Type B pancreatic cell (in vitro differentiated cells): ENCODE measurements around the gene SPATS1. TPM values are rescaled to one million over a fixed set of nuclear protein-coding genes. Genes with fewer than 3 reads are reported as not detected.

Experiments
- DNase-seq: peaks from one replicate; pipeline ENCODE4 v3.0.0; 2021; ENCODE audit warnings: mixed read lengths; ENCODE audit not compliant: unreplicated experiment; ENCODE audit errors: extremely low spot score
- H3K27ac Mint-ChIP-seq: 2 replicates; pipeline ENCODE4 v1.8.0; 2021; ENCODE audit warnings: mild to moderate bottlenecking, mixed read lengths
- H3K27me3 Mint-ChIP-seq: 2 replicates; pipeline ENCODE4 v1.8.0; 2021; ENCODE audit warnings: mixed read lengths
- H3K36me3 Mint-ChIP-seq: 2 replicates; pipeline ENCODE4 v1.8.0; 2021; ENCODE audit warnings: mixed read lengths
- H3K4me1 Mint-ChIP-seq: one replicate; pipeline ENCODE4 v1.8.0; 2021; ENCODE audit warnings: mixed read lengths; ENCODE audit not compliant: unreplicated experiment
- H3K4me3 Mint-ChIP-seq: 2 replicates; pipeline ENCODE4 v1.8.0; 2021; ENCODE audit warnings: mild to moderate bottlenecking, mixed read lengths
- H3K9me3 Mint-ChIP-seq: 2 replicates; pipeline ENCODE4 v1.8.0; 2021; ENCODE audit warnings: mixed read lengths
- CTCF ChIP-seq: fragments of 200-600 bp; sonication (generic); conservative IDR thresholded peaks from 2 replicates; pipeline ENCODE4 v1.5.0; 2021; ENCODE audit warnings: antibody characterized with exemption, mild to moderate bottlenecking
- total RNA-seq: library from RNA; stranded (reverse); gene quantifications from 2 replicates; pipeline ENCODE4 v1.2.1, GENCODE V29; 2021; ENCODE audit warnings: low replicate concordance

Gene SPATS1
- total RNA-seq, 1 donor from 2014 or later = not detected

- Mint-ChIP-seq H3K27me3 (no peaks in the 10 kb centered on the region), H3K4me1 (peaks cover 12% of the 10 kb centered on the region), H3K36me3 (peaks cover 21% of the 10 kb centered on the region), H3K4me3 (no peak overlapping the region), H3K9me3 (no peaks in the 10 kb centered on the region), H3K27ac (no peak overlapping the region)
- no peak for TF ChIP-seq CTCF
- DNase-seq = no peak
Observed at GRCh38 chr6:44307217-44307616, 35.2 kb upstream of the SPATS1 start.

GRCh38 chr6:44309092-44309491 is 33.4 kb upstream of the SPATS1 start:
- no peak for TF ChIP-seq CTCF
- Mint-ChIP-seq H3K4me1 (peaks cover 13% of the 10 kb centered on the region), H3K27me3 (no peaks in the 10 kb centered on the region), H3K36me3 (peaks cover 21% of the 10 kb centered on the region), H3K9me3 (no peaks in the 10 kb centered on the region), H3K4me3 (no peak overlapping the region), H3K27ac (no peak overlapping the region)
- no peak for DNase-seq

GRCh38 chr6:44309631-44310030 is 32.8 kb upstream of the SPATS1 start:
- H3K4me1 Mint-ChIP-seq = peaks cover 13% of the 10 kb centered on the region
- H3K27ac Mint-ChIP-seq = no peak overlapping the region
- no peak overlapping the region for H3K4me3 Mint-ChIP-seq
- no peaks in the 10 kb centered on the region for H3K27me3 Mint-ChIP-seq
- DNase-seq = no peak
- TF ChIP-seq CTCF = no peak
- H3K36me3 Mint-ChIP-seq = peaks cover 21% of the 10 kb centered on the region
- no peaks in the 10 kb centered on the region for H3K9me3 Mint-ChIP-seq

- peak overlapping the region; percentile 72 for H3K4me3 Mint-ChIP-seq
- no peak for TF ChIP-seq CTCF
- H3K27ac Mint-ChIP-seq = peak overlapping the region; percentile 39
- H3K4me1 Mint-ChIP-seq = peaks cover 13% of the 10 kb centered on the region
- H3K27me3 Mint-ChIP-seq = peaks cover 3% of the 10 kb centered on the region
- DNase-seq = no peak
- peaks cover 21% of the 10 kb centered on the region for H3K36me3 Mint-ChIP-seq
- H3K9me3 Mint-ChIP-seq = no peaks in the 10 kb centered on the region
Observed at GRCh38 chr6:44310241-44310640, 32.2 kb upstream of the SPATS1 start.

GRCh38 chr6:44311304-44311703 is 31.1 kb upstream of the SPATS1 start:
- Mint-ChIP-seq H3K27me3 (peaks cover 3% of the 10 kb centered on the region), H3K36me3 (peaks cover 16% of the 10 kb centered on the region), H3K4me1 (peaks cover 9% of the 10 kb centered on the region), H3K9me3 (no peaks in the 10 kb centered on the region), H3K27ac (peak overlapping the region; percentile 92), H3K4me3 (peak overlapping the region; percentile 94)
- TF ChIP-seq CTCF = no peak
- no peak for DNase-seq

GRCh38 chr6:44311767-44312166 is 30.7 kb upstream of the SPATS1 start:
- H3K36me3 Mint-ChIP-seq = peaks cover 16% of the 10 kb centered on the region
- TF ChIP-seq CTCF = no peak
- peak overlapping the region; percentile 94 for H3K4me3 Mint-ChIP-seq
- H3K9me3 Mint-ChIP-seq = no peaks in the 10 kb centered on the region
- H3K27ac Mint-ChIP-seq = peak overlapping the region; percentile 92
- DNase-seq = no peak
- H3K4me1 Mint-ChIP-seq = peaks cover 9% of the 10 kb centered on the region
- H3K27me3 Mint-ChIP-seq = peaks cover 3% of the 10 kb centered on the region
